Caco-2 (cell line): ENCODE data around the gene ATP8A2. TPM values are rescaled to one million over a fixed set of nuclear protein-coding genes. Genes with fewer than 3 reads are reported as not detected.
"Not testable (repeated sequence)": the region's sequence is repeated elsewhere in the genome, so short reads cannot be mapped to it uniquely, and the experiment has no call there.

ENCODE experiments used
- BruUV-seq: library from RNA; stranded (reverse); fragments of 400-500 nt; replicated peaks from 2 replicates; lab custom pipeline; 2021; lab: Mats Ljungman, UMichigan
- CTCF ChIA-PET: fragments of 300-600 bp; sonication (Branson Sonifier 250); formaldehyde crosslinking; loops from one replicate; lab custom pipeline; 2022; ENCODE audit warnings: antibody characterized with exemption; lab: Charles Lee
- POLR2A ChIA-PET: fragments of 300-600 bp; sonication (Branson Sonifier 250); formaldehyde crosslinking; loops from one replicate; lab custom pipeline; 2022; ENCODE audit warnings: antibody characterized with exemption; lab: Charles Lee
- DNase-seq, 2 experiments: peaks; one replicate each; pipeline versions ENCODE4 v3.0.0 to v3.0.0-alpha.2; 2020 to 2022
- H3K27me3 ChIP-seq: replicated peaks from 2 replicates; pipeline ENCODE4 v1.6.0; 2011; ENCODE audit warnings: low read length; ENCODE audit not compliant: control insufficient read depth, insufficient read depth
- H3K36me3 ChIP-seq: 2 replicates; pipeline ENCODE4 v1.5.1; 2011; ENCODE audit warnings: low read length; ENCODE audit not compliant: control insufficient read depth, insufficient read depth
- H3K4me1 ChIP-seq: fragments of 250-450 bp; sonication (Bioruptor Pico); 2 replicates; pipeline ENCODE4 v1.5.1; 2020; ENCODE audit warnings: mild to moderate bottlenecking
- H3K4me3 ChIP-seq: 2 replicates; pipeline ENCODE4 v1.5.1; 2011; ENCODE audit warnings: low read depth, mild to moderate bottlenecking, control low read depth, low read length
- H3K9me3 ChIP-seq: fragments of 250-450 bp; sonication (Bioruptor Pico); 2 replicates; pipeline ENCODE4 v1.5.1; 2020; ENCODE audit warnings: mild to moderate bottlenecking, moderate library complexity
- H3K27ac Mint-ChIP-seq: one replicate; pipeline ENCODE4 v1.8.0; 2022; ENCODE audit warnings: mixed read lengths; ENCODE audit not compliant: unreplicated experiment
- H3K27me3 Mint-ChIP-seq: one replicate; pipeline ENCODE4 v1.8.0; 2022; ENCODE audit warnings: mixed read lengths; ENCODE audit not compliant: insufficient read depth, unreplicated experiment
- H3K36me3 Mint-ChIP-seq: one replicate; pipeline ENCODE4 v1.8.0; 2022; ENCODE audit warnings: mild to moderate bottlenecking, mixed read lengths; ENCODE audit not compliant: insufficient read depth, unreplicated experiment
- H3K4me1 Mint-ChIP-seq: one replicate; pipeline ENCODE4 v1.8.0; 2022; ENCODE audit warnings: low read depth, mixed read lengths; ENCODE audit not compliant: unreplicated experiment
- H3K4me3 Mint-ChIP-seq: one replicate; pipeline ENCODE4 v1.8.0; 2022; ENCODE audit warnings: mild to moderate bottlenecking, moderate library complexity, mixed read lengths; ENCODE audit not compliant: unreplicated experiment
- H3K9me3 Mint-ChIP-seq: one replicate; pipeline ENCODE4 v1.8.0; 2022; ENCODE audit warnings: mixed read lengths; ENCODE audit not compliant: unreplicated experiment
- intact Hi-C: fragments of 100-400 bp; cut with micrococcal nuclease; formaldehyde crosslinking; loops from one replicate; pipeline ENCODE4 v1.10.0; 2022; ENCODE audit not compliant: unreplicated experiment
- total RNA-seq: library from RNA; stranded (reverse); gene quantifications from 2 replicates; pipeline ENCODE4 v1.2.3, GENCODE V29; 2022
- TF ChIP-seq, protein P1 (sequence below), 2 experiments: fragments of 200-600 bp in 1 of 2; IDR thresholded peaks; 1 replicate in 1 of 2; 2 replicates in 1 of 2; pipeline versions ENCODE4 v1.5.1 to v1.8.0; 2011 to 2022; ENCODE audit warnings: antibody characterized with exemption in 1 of 2, control low read depth in 1 of 2, inconsistent platforms in 1 of 2, low read depth in 1 of 2, low read length in 1 of 2, mild to moderate bottlenecking in 1 of 2, moderate library complexity in 1 of 2; ENCODE audit not compliant: insufficient read depth in 1 of 2, severe bottlenecking in 1 of 2, unreplicated experiment in 1 of 2

Gene ATP8A2
- total RNA-seq, 1 experiment from 2014 or later: 0.05 TPM

DNA sequence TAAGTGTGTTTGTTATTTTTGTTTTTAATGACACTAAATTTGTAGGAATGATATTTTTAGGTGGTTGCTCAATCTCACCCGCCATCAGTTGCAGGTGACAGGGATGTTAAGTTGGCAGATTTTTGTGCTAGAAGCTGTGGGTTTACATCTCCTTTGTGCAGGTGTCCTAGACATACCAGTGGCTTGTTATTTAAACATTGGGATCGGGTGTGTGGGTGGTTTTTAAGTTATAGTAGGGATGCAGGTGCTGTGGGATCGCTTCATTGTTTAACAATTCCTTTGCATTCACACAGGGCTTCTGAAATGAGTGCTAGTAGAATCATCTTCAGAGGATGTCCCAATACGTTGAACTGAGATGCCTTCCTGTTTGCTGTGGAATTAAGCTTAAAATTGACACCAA lies 580.1 kb downstream of the ATP8A2 start:
- no peaks in the 10 kb centered on the region for H3K36me3 Mint-ChIP-seq
- no TSS peak for BruUV-seq
- no peaks in the 10 kb centered on the region; the same call in 1 of the 2 replicates for H3K4me1 ChIP-seq
- H3K27ac Mint-ChIP-seq: no peak overlapping the region
- H3K9me3 Mint-ChIP-seq: peaks cover 2% of the 10 kb centered on the region
- H3K9me3 ChIP-seq: no peaks in the 10 kb centered on the region
- no peaks in the 10 kb centered on the region for H3K27me3 ChIP-seq
- no peak overlapping the region for H3K4me3 Mint-ChIP-seq
- CTCF ChIA-PET: no interaction called here
- intact Hi-C loops: no loop called here
- POLR2A ChIA-PET: no interaction called here
- no peaks in the 10 kb centered on the region for H3K36me3 ChIP-seq
- TF ChIP-seq, protein P1, sequence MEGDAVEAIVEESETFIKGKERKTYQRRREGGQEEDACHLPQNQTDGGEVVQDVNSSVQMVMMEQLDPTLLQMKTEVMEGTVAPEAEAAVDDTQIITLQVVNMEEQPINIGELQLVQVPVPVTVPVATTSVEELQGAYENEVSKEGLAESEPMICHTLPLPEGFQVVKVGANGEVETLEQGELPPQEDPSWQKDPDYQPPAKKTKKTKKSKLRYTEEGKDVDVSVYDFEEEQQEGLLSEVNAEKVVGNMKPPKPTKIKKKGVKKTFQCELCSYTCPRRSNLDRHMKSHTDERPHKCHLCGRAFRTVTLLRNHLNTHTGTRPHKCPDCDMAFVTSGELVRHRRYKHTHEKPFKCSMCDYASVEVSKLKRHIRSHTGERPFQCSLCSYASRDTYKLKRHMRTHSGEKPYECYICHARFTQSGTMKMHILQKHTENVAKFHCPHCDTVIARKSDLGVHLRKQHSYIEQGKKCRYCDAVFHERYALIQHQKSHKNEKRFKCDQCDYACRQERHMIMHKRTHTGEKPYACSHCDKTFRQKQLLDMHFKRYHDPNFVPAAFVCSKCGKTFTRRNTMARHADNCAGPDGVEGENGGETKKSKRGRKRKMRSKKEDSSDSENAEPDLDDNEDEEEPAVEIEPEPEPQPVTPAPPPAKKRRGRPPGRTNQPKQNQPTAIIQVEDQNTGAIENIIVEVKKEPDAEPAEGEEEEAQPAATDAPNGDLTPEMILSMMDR (IDR thresholded peaks at IDR 0.05; ENCODE audit: insufficient read depth in 1 of 2, low read depth in 1 of 2, low read length in 1 of 2, severe bottlenecking in 1 of 2, unreplicated experiment in 1 of 2): no peak
- no peak overlapping the region for H3K4me3 ChIP-seq
- no peak for DNase-seq
- no peaks in the 10 kb centered on the region for H3K27me3 Mint-ChIP-seq
- peaks cover 7% of the 10 kb centered on the region for H3K4me1 Mint-ChIP-seq

DNA sequence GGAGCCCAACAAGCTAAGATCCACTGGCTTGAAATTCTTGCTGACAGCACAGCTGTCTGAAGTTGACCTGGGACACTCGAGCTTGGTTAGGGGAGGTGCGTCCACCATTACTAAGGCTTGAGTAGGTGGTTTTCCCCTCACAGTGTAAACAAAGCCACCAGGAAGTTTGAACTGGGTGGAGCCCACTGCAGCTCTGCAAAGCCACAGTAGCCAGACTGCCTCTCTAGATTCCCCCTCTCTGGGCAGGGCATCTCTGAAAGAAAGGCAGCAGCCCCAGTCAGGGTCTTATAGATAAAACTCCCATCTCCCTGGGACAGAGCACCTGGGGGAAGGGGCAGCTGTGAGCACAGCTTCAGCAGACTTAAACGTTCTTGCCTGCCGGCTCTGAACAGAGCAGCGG lies 582.3 kb downstream of the ATP8A2 start:
- H3K36me3 ChIP-seq, H3K27me3 ChIP-seq, BruUV-seq, H3K9me3 ChIP-seq, H3K9me3 Mint-ChIP-seq, H3K36me3 Mint-ChIP-seq, H3K27me3 Mint-ChIP-seq, POLR2A ChIA-PET, H3K4me1 Mint-ChIP-seq, H3K4me3 ChIP-seq, H3K27ac Mint-ChIP-seq, H3K4me3 Mint-ChIP-seq, intact Hi-C loops, DNase-seq, CTCF ChIA-PET, H3K4me1 ChIP-seq: not testable (repeated sequence)

DNA sequence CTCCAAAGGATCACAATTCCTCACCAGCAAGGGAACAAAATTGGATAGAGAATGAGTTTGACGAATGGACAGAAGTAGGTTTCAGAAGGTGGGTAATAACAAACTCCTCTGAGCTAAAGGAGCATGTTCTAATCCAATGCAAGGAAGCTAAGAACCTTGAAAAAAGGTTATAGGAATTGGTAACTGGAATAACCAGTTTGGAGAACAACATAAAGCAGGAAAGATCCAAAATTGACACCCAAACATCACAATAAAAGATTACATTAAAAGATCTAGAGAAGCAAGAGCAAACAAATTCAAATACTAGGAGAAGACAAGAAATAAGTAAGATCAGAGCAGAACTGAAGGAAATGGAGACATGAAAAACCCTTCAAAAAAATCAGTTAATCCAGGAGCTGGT lies 583.2 kb downstream of the ATP8A2 start:
- H3K27me3 ChIP-seq, DNase-seq, BruUV-seq, H3K27ac Mint-ChIP-seq, H3K4me1 Mint-ChIP-seq, H3K4me3 ChIP-seq, intact Hi-C loops, POLR2A ChIA-PET, H3K9me3 Mint-ChIP-seq, H3K36me3 ChIP-seq, H3K27me3 Mint-ChIP-seq, CTCF ChIA-PET, H3K4me1 ChIP-seq, H3K36me3 Mint-ChIP-seq, H3K9me3 ChIP-seq, H3K4me3 Mint-ChIP-seq: not testable (repeated sequence)

DNA sequence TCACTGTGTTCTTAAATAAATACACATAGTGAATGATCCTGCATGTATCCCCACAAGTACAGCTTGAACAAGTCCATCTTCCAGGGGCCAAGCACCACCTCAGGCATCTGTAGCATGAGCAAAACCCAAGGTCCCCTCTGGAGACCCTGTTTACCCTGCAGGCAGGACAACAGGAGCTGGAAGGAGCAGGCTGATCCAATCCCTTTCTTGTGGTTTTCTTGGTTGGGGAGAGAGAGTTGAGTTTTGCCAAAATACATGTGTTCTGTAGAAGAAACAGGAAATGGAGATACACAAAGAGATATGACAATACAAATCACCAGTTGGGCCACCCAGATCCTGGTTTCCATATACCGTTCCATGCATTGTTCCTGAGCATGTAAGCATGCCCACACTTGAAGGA lies 587.2 kb downstream of the ATP8A2 start:
- CTCF ChIA-PET: no interaction called here
- no peaks in the 10 kb centered on the region for H3K27me3 Mint-ChIP-seq
- POLR2A ChIA-PET: no interaction called here
- H3K36me3 ChIP-seq: no peaks in the 10 kb centered on the region
- no peaks in the 10 kb centered on the region for H3K9me3 ChIP-seq
- no peak for DNase-seq
- no peaks in the 10 kb centered on the region for H3K27me3 ChIP-seq
- TF ChIP-seq, protein P1 (IDR thresholded peaks at IDR 0.05; ENCODE audit: insufficient read depth in 1 of 2, low read depth in 1 of 2, low read length in 1 of 2, severe bottlenecking in 1 of 2, unreplicated experiment in 1 of 2): no peak
- H3K4me3 ChIP-seq: no peak overlapping the region
- no peaks in the 10 kb centered on the region for H3K36me3 Mint-ChIP-seq
- H3K4me1 Mint-ChIP-seq: peaks cover 7% of the 10 kb centered on the region
- no peaks in the 10 kb centered on the region; the same call in 1 of the 2 replicates for H3K4me1 ChIP-seq
- H3K27ac Mint-ChIP-seq: no peak overlapping the region
- intact Hi-C loops: no loop called here
- peaks cover 8% of the 10 kb centered on the region for H3K9me3 Mint-ChIP-seq
- no peak overlapping the region for H3K4me3 Mint-ChIP-seq
- no TSS peak for BruUV-seq
